Measurements from ENCODE around the gene ALKAL2. TPM values are rescaled to one million over a fixed set of nuclear protein-coding genes. Genes with fewer than 3 reads are reported as not detected.

ALKAL2 gene
- total and polyA plus RNA-seq, 9 of the 15 experiments (the other 6 are each of a cell fraction or from before 2014, with no cell fraction given): not detected

DNA sequence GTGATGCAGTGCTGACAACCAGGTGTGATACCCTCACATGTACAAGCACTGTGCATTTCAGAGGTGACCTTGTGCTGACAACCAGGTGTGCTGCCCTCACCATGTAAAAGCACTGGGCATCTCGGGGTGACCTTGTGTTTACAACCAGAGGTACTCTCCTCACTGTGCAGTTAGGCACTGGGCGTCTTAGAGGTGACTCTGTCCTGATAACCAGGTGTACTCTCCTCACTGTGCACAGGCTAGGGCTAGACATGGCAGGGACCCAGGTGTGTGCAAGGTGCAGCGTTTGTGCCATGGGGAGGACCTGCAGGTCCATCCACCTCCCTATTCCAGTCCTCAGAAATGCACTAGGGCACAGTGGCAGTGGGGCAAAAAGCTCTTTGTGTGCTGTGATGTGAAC lies 8.5 kb upstream of the ALKAL2 start (continued):
- TF ChIP-seq L3MBTL2 (IDR thresholded peaks at IDR 0.05): no peak

DNA sequence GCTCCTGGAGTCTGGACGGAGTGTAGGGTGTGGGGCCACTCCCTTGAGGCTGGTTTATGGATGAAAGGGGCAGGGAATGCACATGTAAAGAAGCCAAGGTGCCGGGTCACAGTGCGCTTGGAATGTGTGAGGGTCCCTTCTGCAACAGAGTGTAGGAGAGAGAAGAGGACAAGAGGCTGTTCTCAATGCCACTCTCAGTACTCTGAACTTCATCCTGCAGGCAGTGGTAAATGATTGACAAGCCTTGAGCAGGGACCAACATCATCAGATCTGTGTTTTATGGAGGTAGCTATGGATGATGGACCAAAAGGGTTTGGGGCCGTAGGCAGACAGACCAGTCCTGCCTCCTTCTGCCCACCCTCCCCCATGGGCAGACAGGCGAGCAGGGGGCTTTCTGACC lies 7.2 kb upstream of the ALKAL2 start:
- CTCF ChIA-PET (ENCODE audit: low intra/inter-chr PET ratio): no interaction called here
- Histone ChIP-seq H3K4me1 (replicated peaks in 1 of 2; ENCODE audit: control insufficient read depth in 2 of 2, insufficient read depth in 2 of 2, low read length in 2 of 2) (peaks cover 0 to 2% of the 10 kb centered on the region in 2 experiments; a peak in 1 of 5 replicates), H3K36me3 (ENCODE audit: control insufficient read depth, insufficient read depth, low read length) (no peaks in the 10 kb centered on the region), H3K79me2 (ENCODE audit: control insufficient read depth, insufficient read depth, low read length) (no peaks in the 10 kb centered on the region), H3K27me3 (ENCODE audit: control insufficient read depth in 2 of 2, insufficient read depth in 2 of 2, low read length in 2 of 2) (peaks cover 0 to 8% of the 10 kb centered on the region in 2 experiments; a peak in 2 of 5 replicates), H4K20me1 (replicated peaks; ENCODE audit: control insufficient read depth, insufficient read depth, low read length) (no peaks in the 10 kb centered on the region), H3K9me3 (replicated peaks; ENCODE audit: control insufficient read depth, insufficient read depth, low read depth, low read length) (no peaks in the 10 kb centered on the region), H3K9me1 (ENCODE audit: control insufficient read depth, insufficient read depth, low read length) (no peaks in the 10 kb centered on the region), H3K27ac (ENCODE audit: extremely low read depth, low read depth, low read length) (no peak overlapping the region), H3K9ac (ENCODE audit: insufficient read depth in 1 of 2, low read depth in 2 of 2, low read length in 2 of 2) (no peak overlapping the region), H3K4me3 (no peak overlapping the region), H3K4me2 (ENCODE audit: insufficient read depth, low read length) (no peak overlapping the region), H2AFZ (ENCODE audit: low read depth, low read length) (no peak overlapping the region)
- WGBS (ENCODE audit: insufficient coverage, low coverage, missing lambda C conversion rate): 0% methylated on average over 5 of the region's 5 CpGs
- BruUV-seq (replicated peaks): no TSS peak
- DNase-seq (ENCODE audit: extremely low read depth in 1 of 4, low spot score in 3 of 4): no peak
- no peak for ATAC-seq
- in situ Hi-C loops (cut with MboI) (no loop called here), intact Hi-C loops (cut with micrococcal nuclease) (no loop called here)
- TF ChIP-seq ZNF76 (CRISPR knock-in tag; IDR thresholded peaks at IDR 0.05; ENCODE audit: borderline replicate concordance) (no peak), ZNF253 (CRISPR knock-in tag; conservative IDR thresholded peaks at IDR 0.05) (no peak), CBFB (CRISPR knock-in tag; IDR thresholded peaks at IDR 0.05) (no peak), GTF2A2 (tag; IDR thresholded peaks at IDR 0.05) (no peak), NR2C2 (CRISPR knock-in tag; IDR thresholded peaks at IDR 0.05) (no peak), NR2C2 (tag; IDR thresholded peaks at IDR 0.05) (no peak), EZH2 (IDR thresholded peaks at IDR 0.05; ENCODE audit: borderline replicate concordance, low read depth, low read length) (no peak), SIN3B (IDR thresholded peaks at IDR 0.05; ENCODE audit: low read depth) (no peak), MYBL2 (IDR thresholded peaks at IDR 0.05; ENCODE audit: low read depth) (no peak), MYBL2 (CRISPR knock-in tag; IDR thresholded peaks at IDR 0.05; ENCODE audit: borderline replicate concordance) (no peak), FOSL1 (tag; conservative IDR thresholded peaks at IDR 0.05) (no peak), PCBP1 (IDR thresholded peaks at IDR 0.05; ENCODE audit: low read depth, low read length, poor library complexity, severe bottlenecking) (no peak), KLF1 (tag; IDR thresholded peaks at IDR 0.05) (no peak), GATA2 (CRISPR knock-in tag; IDR thresholded peaks at IDR 0.05) (no peak), POLR2G (IDR thresholded peaks at IDR 0.05; ENCODE audit: low read depth, low read length) (no peak)
- TF ChIP-seq, protein P1, sequence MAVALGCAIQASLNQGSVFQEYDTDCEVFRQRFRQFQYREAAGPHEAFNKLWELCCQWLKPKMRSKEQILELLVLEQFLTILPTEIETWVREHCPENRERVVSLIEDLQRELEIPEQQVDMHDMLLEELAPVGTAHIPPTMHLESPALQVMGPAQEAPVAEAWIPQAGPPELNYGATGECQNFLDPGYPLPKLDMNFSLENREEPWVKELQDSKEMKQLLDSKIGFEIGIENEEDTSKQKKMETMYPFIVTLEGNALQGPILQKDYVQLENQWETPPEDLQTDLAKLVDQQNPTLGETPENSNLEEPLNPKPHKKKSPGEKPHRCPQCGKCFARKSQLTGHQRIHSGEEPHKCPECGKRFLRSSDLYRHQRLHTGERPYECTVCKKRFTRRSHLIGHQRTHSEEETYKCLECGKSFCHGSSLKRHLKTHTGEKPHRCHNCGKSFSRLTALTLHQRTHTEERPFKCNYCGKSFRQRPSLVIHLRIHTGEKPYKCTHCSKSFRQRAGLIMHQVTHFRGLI (CRISPR knock-in tag; IDR thresholded peaks at IDR 0.05): no peak
- no peak for FAIRE-seq
- POLR2A ChIA-PET: no interaction called here
